HEK293 (cell line): ENCODE measurements around the gene RGS7.

Experiments used
- CTCF ChIA-PET: fragments of 350-600 bp; formaldehyde crosslinking; extraction: SDS; loops from one replicate; lab custom pipeline; 2021; ENCODE audit warnings: antibody characterized with exemption; lab: Yijun Ruan, JAX
- POLR2A ChIA-PET: fragments of 300-600 bp; formaldehyde crosslinking; extraction: SDS; loops from one replicate; lab custom pipeline; 2020; ENCODE audit warnings: antibody characterized with exemption, inconsistent platforms; lab: Yijun Ruan, JAX
- H3K27ac ChIP-seq: fragments of 200-500 bp; sonication (Bioruptor generic); 2 replicates; pipeline ENCODE4 v1.5.1; 2014; ENCODE audit warnings: low read depth, low read length, control low read depth, inconsistent platforms; ENCODE audit errors: extremely low read depth
- H3K36me3 ChIP-seq, 2 experiments: fragments of 200-500 bp in 1 of 2; sonication (Bioruptor generic) in 1 of 2; 1 replicate in 1 of 2; 2 replicates in 1 of 2; pipeline ENCODE4 v1.5.1; 2014 to 2017; ENCODE audit warnings: inconsistent platforms in 2 of 2, low read length in 2 of 2; ENCODE audit not compliant: control insufficient read depth in 2 of 2, insufficient read depth in 1 of 2
- H3K4me1 ChIP-seq: fragments of 200-500 bp; sonication (Bioruptor generic); 2 replicates; pipeline ENCODE4 v1.5.1; 2014; ENCODE audit warnings: mild to moderate bottlenecking, low read length, inconsistent platforms; ENCODE audit not compliant: control insufficient read depth, insufficient read depth
- H3K4me3 ChIP-seq: 2 replicates; pipeline ENCODE4 v1.5.1; 2011; ENCODE audit warnings: low read depth, mild to moderate bottlenecking, control low read depth, low read length, moderate library complexity
- H3K9me3 ChIP-seq: fragments of 200-500 bp; sonication (Bioruptor generic); 2 replicates; pipeline ENCODE4 v1.5.1; 2014; ENCODE audit warnings: low read depth, low read length, inconsistent platforms; ENCODE audit not compliant: control insufficient read depth, insufficient read depth
- SETDB1 ChIP-seq: IDR thresholded peaks from one replicate; pipeline ENCODE4 v1.6.1; 2017; ENCODE audit warnings: mild to moderate bottlenecking, low read length, moderate library complexity, mixed read lengths; ENCODE audit not compliant: insufficient read length
- ZBTB48 ChIP-seq: fragments of 450-650 bp; formaldehyde crosslinking; IDR thresholded peaks from 2 replicates; pipeline ENCODE4 v1.5.1; 2016; ENCODE audit warnings: missing biosample characterization, missing genetic modification characterization
- ZIC2 ChIP-seq: fragments of 450-650 bp; formaldehyde crosslinking; IDR thresholded peaks from 2 replicates; pipeline ENCODE4 v1.5.1; 2016; ENCODE audit warnings: missing biosample characterization, missing genetic modification characterization
- ZNF169 ChIP-seq: fragments of 450-650 bp; formaldehyde crosslinking; IDR thresholded peaks from 2 replicates; pipeline ENCODE4 v1.5.1; 2016; ENCODE audit warnings: missing biosample characterization, missing genetic modification characterization
- ZNF184 ChIP-seq: fragments of 450-650 bp; IDR thresholded peaks from 2 replicates; pipeline ENCODE4 v1.5.1; 2018; ENCODE audit warnings: missing biosample characterization, mild to moderate bottlenecking, missing genetic modification characterization
- ZNF223 ChIP-seq: fragments of 450-650 bp; formaldehyde crosslinking; IDR thresholded peaks from 2 replicates; pipeline ENCODE4 v1.5.1; 2016; ENCODE audit warnings: missing biosample characterization, missing genetic modification characterization
- ZNF24 ChIP-seq: fragments of 450-650 bp; formaldehyde crosslinking; IDR thresholded peaks from 2 replicates; pipeline ENCODE4 v1.5.1; 2016; ENCODE audit warnings: missing biosample characterization, missing genetic modification characterization
- ZNF274 ChIP-seq, 2 experiments: fragments of 200-500 bp in 1 of 2; fragments of 450-650 bp in 1 of 2; sonication (Bioruptor generic) in 1 of 2; formaldehyde crosslinking in 1 of 2; IDR thresholded peaks; 2 replicates each; pipeline versions ENCODE4 v1.5.1 to v1.6.1; 2014 to 2016; ENCODE audit warnings: borderline replicate concordance in 1 of 2, inconsistent platforms in 1 of 2, low read length in 1 of 2, missing biosample characterization in 1 of 2, missing genetic modification characterization in 1 of 2
- ZNF350 ChIP-seq: fragments of 450-650 bp; formaldehyde crosslinking; IDR thresholded peaks from 2 replicates; pipeline ENCODE4 v1.5.0; 2017; ENCODE audit warnings: missing biosample characterization, mild to moderate bottlenecking, missing genetic modification characterization
- ZNF37A ChIP-seq: fragments of 450-650 bp; IDR thresholded peaks from 2 replicates; pipeline ENCODE4 v1.5.1; 2018; ENCODE audit warnings: missing biosample characterization, missing genetic modification characterization
- ZNF521 ChIP-seq: fragments of 450-650 bp; formaldehyde crosslinking; IDR thresholded peaks from 2 replicates; pipeline ENCODE4 v1.5.1; 2017; ENCODE audit warnings: missing biosample characterization, mild to moderate bottlenecking, missing genetic modification characterization
- ZNF561 ChIP-seq: fragments of 450-650 bp; IDR thresholded peaks from 2 replicates; pipeline ENCODE4 v1.5.1; 2018; ENCODE audit warnings: missing biosample characterization, missing genetic modification characterization, borderline replicate concordance
- ZNF626 ChIP-seq: fragments of 450-650 bp; sonication (Bioruptor Pico); formaldehyde crosslinking; IDR thresholded peaks from 2 replicates; pipeline ENCODE4 v1.5.1; 2018; ENCODE audit warnings: missing biosample characterization, missing genetic modification characterization, inconsistent platforms
- ZNF658 ChIP-seq: fragments of 450-650 bp; formaldehyde crosslinking; IDR thresholded peaks from 2 replicates; pipeline ENCODE4; 2016; ENCODE audit warnings: missing biosample characterization, missing genetic modification characterization
- ZNF76 ChIP-seq: fragments of 450-650 bp; formaldehyde crosslinking; IDR thresholded peaks from 2 replicates; pipeline ENCODE4; 2016; ENCODE audit warnings: low read depth, missing biosample characterization, missing genetic modification characterization, borderline replicate concordance
- ZSCAN16 ChIP-seq: fragments of 450-650 bp; formaldehyde crosslinking; IDR thresholded peaks from 2 replicates; pipeline ENCODE4 v1.5.1; 2016; ENCODE audit warnings: missing biosample characterization, missing genetic modification characterization
- ZSCAN23 ChIP-seq: fragments of 450-650 bp; formaldehyde crosslinking; IDR thresholded peaks from 2 replicates; pipeline ENCODE4 v1.5.1; 2016; ENCODE audit warnings: missing biosample characterization, missing genetic modification characterization
- ZXDB ChIP-seq: fragments of 450-650 bp; formaldehyde crosslinking; IDR thresholded peaks from 2 replicates; pipeline ENCODE4 v1.5.1; 2016; ENCODE audit warnings: missing biosample characterization, missing genetic modification characterization
- TF ChIP-seq, protein P1 (sequence below): fragments of 450-650 bp; formaldehyde crosslinking; IDR thresholded peaks from 2 replicates; pipeline ENCODE4 v1.5.1; 2016; ENCODE audit warnings: missing biosample characterization, missing genetic modification characterization, borderline replicate concordance
- TF ChIP-seq, protein P2 (sequence below): fragments of 450-650 bp; formaldehyde crosslinking; IDR thresholded peaks from 2 replicates; pipeline ENCODE4 v1.5.1; 2016; ENCODE audit warnings: missing biosample characterization, missing genetic modification characterization
- TF ChIP-seq, protein P3 (sequence below): fragments of 450-650 bp; IDR thresholded peaks from 2 replicates; pipeline ENCODE4 v1.5.1; 2018; ENCODE audit warnings: missing biosample characterization, mild to moderate bottlenecking, missing genetic modification characterization
- TF ChIP-seq, protein P4 (sequence below): fragments of 450-650 bp; formaldehyde crosslinking; IDR thresholded peaks from 2 replicates; pipeline ENCODE4 v1.5.1; 2016; ENCODE audit warnings: missing biosample characterization, missing genetic modification characterization
- TF ChIP-seq, protein P5 (sequence below): fragments of 450-650 bp; formaldehyde crosslinking; IDR thresholded peaks from 2 replicates; pipeline ENCODE4 v1.5.1; 2016; ENCODE audit warnings: missing biosample characterization, missing genetic modification characterization
- TF ChIP-seq, protein P6 (sequence below): fragments of 450-650 bp; formaldehyde crosslinking; IDR thresholded peaks from 2 replicates; pipeline ENCODE4 v1.5.1; 2016; ENCODE audit warnings: missing biosample characterization, missing genetic modification characterization

The RGS7 gene

DNA sequence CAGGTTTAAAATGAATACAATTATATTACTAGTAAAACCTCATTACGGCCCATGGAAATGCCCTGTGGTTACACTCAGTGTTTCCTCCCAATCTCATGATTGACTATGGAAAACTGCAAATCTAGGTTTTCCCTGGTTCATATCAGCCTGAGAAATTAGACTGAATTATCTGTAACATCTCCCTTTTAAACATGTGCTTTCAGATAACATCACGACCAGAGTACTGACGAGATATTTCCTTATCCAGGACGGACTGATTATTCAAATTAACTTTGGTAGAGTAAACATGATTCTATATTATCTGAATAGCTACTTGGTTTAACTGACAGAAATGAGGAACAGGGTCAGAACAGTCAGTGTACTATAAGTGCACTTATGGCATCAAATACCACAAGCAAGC, 82.3 kb downstream of the RGS7 start (continued):
- TF ChIP-seq, protein P1, sequence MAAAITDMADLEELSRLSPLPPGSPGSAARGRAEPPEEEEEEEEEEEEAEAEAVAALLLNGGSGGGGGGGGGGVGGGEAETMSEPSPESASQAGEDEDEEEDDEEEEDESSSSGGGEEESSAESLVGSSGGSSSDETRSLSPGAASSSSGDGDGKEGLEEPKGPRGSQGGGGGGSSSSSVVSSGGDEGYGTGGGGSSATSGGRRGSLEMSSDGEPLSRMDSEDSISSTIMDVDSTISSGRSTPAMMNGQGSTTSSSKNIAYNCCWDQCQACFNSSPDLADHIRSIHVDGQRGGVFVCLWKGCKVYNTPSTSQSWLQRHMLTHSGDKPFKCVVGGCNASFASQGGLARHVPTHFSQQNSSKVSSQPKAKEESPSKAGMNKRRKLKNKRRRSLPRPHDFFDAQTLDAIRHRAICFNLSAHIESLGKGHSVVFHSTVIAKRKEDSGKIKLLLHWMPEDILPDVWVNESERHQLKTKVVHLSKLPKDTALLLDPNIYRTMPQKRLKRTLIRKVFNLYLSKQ = no peak
- TF ChIP-seq, protein P2, sequence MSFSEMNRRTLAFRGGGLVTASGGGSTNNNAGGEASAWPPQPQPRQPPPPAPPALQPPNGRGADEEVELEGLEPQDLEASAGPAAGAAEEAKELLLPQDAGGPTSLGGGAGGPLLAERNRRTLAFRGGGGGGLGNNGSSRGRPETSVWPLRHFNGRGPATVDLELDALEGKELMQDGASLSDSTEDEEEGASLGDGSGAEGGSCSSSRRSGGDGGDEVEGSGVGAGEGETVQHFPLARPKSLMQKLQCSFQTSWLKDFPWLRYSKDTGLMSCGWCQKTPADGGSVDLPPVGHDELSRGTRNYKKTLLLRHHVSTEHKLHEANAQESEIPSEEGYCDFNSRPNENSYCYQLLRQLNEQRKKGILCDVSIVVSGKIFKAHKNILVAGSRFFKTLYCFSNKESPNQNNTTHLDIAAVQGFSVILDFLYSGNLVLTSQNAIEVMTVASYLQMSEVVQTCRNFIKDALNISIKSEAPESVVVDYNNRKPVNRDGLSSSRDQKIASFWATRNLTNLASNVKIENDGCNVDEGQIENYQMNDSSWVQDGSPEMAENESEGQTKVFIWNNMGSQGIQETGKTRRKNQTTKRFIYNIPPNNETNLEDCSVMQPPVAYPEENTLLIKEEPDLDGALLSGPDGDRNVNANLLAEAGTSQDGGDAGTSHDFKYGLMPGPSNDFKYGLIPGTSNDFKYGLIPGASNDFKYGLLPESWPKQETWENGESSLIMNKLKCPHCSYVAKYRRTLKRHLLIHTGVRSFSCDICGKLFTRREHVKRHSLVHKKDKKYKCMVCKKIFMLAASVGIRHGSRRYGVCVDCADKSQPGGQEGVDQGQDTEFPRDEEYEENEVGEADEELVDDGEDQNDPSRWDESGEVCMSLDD = no peak

DNA sequence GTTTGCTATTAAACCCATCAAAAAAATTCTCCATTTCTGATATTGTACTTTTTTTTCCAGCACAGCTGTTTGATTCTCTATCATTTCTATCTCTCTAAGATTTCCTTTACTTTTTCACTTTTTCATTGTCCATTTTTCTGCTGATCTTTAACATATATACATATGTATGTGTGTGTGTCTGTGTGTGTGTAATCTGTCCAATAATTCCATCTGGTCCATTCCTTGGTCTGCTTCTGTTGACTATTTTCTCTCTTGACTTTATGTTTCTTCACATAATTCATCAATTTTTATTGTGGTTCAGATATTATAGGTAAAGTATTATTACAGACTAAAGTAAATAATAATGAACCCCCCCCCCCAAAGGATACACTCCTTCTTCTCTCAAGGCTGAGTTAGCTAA, 84.2 kb downstream of the RGS7 start:
- Histone ChIP-seq H3K27ac (no peak overlapping the region), H3K4me3 (no peak overlapping the region), H3K9me3 (0 out of 2 replicates have a peak, but pooled peaks cover 4% of the 10 kb centered on the region), H3K4me1 (no peaks in the 10 kb centered on the region), H3K36me3 (no peaks in the 10 kb centered on the region)
- ChIA-PET CTCF (interaction anchor here (0.6 to 1.5 kb wide), 2 partner anchors 19 to 385 kb away, joined by 5 read pairs; no protein-coding TSS in a partner anchor), POLR2A (no interaction called here)
- TF ChIP-seq SETDB1 (peak; percentile 80), ZSCAN16 (no peak), ZNF223 (tag by site-specific recombination) (no peak)
- TF ChIP-seq, protein P3, sequence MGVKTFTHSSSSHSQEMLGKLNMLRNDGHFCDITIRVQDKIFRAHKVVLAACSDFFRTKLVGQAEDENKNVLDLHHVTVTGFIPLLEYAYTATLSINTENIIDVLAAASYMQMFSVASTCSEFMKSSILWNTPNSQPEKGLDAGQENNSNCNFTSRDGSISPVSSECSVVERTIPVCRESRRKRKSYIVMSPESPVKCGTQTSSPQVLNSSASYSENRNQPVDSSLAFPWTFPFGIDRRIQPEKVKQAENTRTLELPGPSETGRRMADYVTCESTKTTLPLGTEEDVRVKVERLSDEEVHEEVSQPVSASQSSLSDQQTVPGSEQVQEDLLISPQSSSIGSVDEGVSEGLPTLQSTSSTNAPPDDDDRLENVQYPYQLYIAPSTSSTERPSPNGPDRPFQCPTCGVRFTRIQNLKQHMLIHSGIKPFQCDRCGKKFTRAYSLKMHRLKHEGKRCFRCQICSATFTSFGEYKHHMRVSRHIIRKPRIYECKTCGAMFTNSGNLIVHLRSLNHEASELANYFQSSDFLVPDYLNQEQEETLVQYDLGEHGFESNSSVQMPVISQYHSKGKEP (tag by site-specific recombination) = no peak

DNA sequence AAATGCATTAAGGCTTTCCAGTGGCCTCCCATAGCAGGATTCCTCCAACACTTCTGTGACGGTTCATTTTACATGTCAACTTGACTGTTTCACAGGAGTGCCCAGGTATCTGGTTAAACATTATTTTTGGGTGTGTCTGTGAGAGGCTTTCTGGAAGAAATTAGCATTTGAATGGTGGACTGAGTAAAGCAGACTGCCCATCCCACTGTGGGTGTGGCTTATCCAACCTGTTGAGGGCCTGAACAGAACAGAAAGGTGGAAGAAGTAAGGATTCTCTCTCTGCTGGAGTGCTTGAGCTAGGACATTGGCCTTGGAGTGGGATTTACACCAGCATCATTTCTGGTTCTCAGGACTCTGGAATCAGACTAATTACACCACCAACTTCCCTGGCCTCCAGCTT, 85.6 kb downstream of the RGS7 start:
- 0 out of 2 replicates have a peak, but pooled peaks cover 4% of the 10 kb centered on the region for H3K9me3 ChIP-seq
- no peak overlapping the region for H3K27ac ChIP-seq
- CTCF ChIA-PET = interaction anchor here (0.7 kb wide), 1 partner anchor 216 kb away, joined by 3 read pairs; no protein-coding TSS in a partner anchor
- TF ChIP-seq ZNF169 (tag by site-specific recombination) (no peak), ZNF184 (tag by site-specific recombination) (no peak), ZNF521 (tag by site-specific recombination) (no peak), ZXDB (no peak), ZNF658 (tag by site-specific recombination) (no peak), ZNF626 (no peak), ZSCAN23 (tag by site-specific recombination) (no peak), ZBTB48 (no peak), ZNF274 (IDR thresholded peaks at IDR 0.05; ENCODE audit: low read length) (no peak), ZNF274 (tag by site-specific recombination; IDR thresholded peaks at IDR 0.05; ENCODE audit: borderline replicate concordance) (no peak), ZNF76 (no peak), ZNF561 (tag by site-specific recombination) (no peak), ZNF24 (tag by site-specific recombination) (no peak), ZNF350 (no peak), ZNF37A (tag by site-specific recombination) (no peak), ZIC2 (no peak)
- TF ChIP-seq, protein P4, sequence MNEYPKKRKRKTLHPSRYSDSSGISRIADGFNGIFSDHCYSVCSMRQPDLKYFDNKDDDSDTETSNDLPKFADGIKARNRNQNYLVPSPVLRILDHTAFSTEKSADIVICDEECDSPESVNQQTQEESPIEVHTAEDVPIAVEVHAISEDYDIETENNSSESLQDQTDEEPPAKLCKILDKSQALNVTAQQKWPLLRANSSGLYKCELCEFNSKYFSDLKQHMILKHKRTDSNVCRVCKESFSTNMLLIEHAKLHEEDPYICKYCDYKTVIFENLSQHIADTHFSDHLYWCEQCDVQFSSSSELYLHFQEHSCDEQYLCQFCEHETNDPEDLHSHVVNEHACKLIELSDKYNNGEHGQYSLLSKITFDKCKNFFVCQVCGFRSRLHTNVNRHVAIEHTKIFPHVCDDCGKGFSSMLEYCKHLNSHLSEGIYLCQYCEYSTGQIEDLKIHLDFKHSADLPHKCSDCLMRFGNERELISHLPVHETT (tag by site-specific recombination) = no peak
- TF ChIP-seq, protein P5, sequence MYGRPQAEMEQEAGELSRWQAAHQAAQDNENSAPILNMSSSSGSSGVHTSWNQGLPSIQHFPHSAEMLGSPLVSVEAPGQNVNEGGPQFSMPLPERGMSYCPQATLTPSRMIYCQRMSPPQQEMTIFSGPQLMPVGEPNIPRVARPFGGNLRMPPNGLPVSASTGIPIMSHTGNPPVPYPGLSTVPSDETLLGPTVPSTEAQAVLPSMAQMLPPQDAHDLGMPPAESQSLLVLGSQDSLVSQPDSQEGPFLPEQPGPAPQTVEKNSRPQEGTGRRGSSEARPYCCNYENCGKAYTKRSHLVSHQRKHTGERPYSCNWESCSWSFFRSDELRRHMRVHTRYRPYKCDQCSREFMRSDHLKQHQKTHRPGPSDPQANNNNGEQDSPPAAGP (tag by site-specific recombination) = no peak
- TF ChIP-seq, protein P6, sequence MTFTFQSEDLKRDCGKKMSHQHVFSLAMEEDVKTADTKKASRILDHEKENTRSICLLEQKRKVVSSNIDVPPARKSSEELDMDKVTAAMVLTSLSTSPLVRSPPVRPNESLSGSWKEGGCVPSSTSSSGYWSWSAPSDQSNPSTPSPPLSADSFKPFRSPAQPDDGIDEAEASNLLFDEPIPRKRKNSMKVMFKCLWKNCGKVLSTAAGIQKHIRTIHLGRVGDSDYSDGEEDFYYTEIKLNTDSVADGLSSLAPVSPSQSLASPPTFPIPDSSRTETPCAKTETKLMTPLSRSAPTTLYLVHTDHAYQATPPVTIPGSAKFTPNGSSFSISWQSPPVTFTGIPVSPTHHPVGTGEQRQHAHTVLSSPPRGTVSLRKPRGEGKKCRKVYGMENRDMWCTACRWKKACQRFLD (tag by site-specific recombination) = no peak
- no peaks in the 10 kb centered on the region for H3K36me3 ChIP-seq
- no peak overlapping the region for H3K4me3 ChIP-seq
- POLR2A ChIA-PET = no interaction called here
- no peaks in the 10 kb centered on the region for H3K4me1 ChIP-seq
